ENCODE results near the gene ZNF580.
A peak's percentile ranks its signal among the peaks of the same experiment; 100 is the strongest.

ZNF580 gene

GRCh38 chr19:55640577-55641425, at the start of gene ZNF580:
TSS of gene ZNF580 (plus strand) at chr19:55641002. CDS start at chr19:55642509, 1,507 bp downstream.
- peak; percentile 69 for DNase-seq (ENCODE audit: low spot score)

GRCh38 chr19:55591555-55591954, 49.2 kb upstream of the ZNF580 start:
- DNase-seq (ENCODE audit: low spot score) = peak; percentile 49

- no peak for DNase-seq (ENCODE audit: low spot score)
Measured at GRCh38 chr19:55592391-55593090, 48.3 kb upstream of the ZNF580 start.

- DNase-seq (ENCODE audit: low spot score) = no peak
Measured at GRCh38 chr19:55593096-55593772, 47.6 kb upstream of the ZNF580 start.

- DNase-seq (ENCODE audit: low spot score) = no peak
Measured at GRCh38 chr19:55594996-55595545, 45.7 kb upstream of the ZNF580 start.

- no peak for DNase-seq (ENCODE audit: low spot score)
Measured at GRCh38 chr19:55596304-55596703, 44.5 kb upstream of the ZNF580 start.

- DNase-seq (ENCODE audit: low spot score) = no peak
Measured at GRCh38 chr19:55597501-55597921, 43.3 kb upstream of the ZNF580 start.

GRCh38 chr19:55598034-55598433, 42.8 kb upstream of the ZNF580 start:
- DNase-seq (ENCODE audit: low spot score) = no peak

- DNase-seq (ENCODE audit: low spot score) = peak; percentile 95
Measured at GRCh38 chr19:55598719-55599467, 41.9 kb upstream of the ZNF580 start.

GRCh38 chr19:55599468-55599841, 41.3 kb upstream of the ZNF580 start, which contains the start of gene FIZ1:
TSS of gene FIZ1 (minus strand) at chr19:55599517. CDS start at chr19:55597865, 1,652 bp downstream.
- peak; percentile 99 for DNase-seq (ENCODE audit: low spot score)

GRCh38 chr19:55599842-55600661, 40.8 kb upstream of the ZNF580 start, which contains the start of gene ZNF524:
TSS of gene ZNF524 (plus strand) at chr19:55600288. CDS start at chr19:55602113, 1,825 bp downstream.
- DNase-seq (ENCODE audit: low spot score) = peak; percentile 96

GRCh38 chr19:55600662-55601028, 40.2 kb upstream of the ZNF580 start:
- DNase-seq (ENCODE audit: low spot score) = no peak

GRCh38 chr19:55601084-55601483, 39.7 kb upstream of the ZNF580 start:
- no peak for DNase-seq (ENCODE audit: low spot score)

GRCh38 chr19:55602104-55603001, 38.4 kb upstream of the ZNF580 start:
- no peak for DNase-seq (ENCODE audit: low spot score)

- DNase-seq (ENCODE audit: low spot score) = no peak
Measured at GRCh38 chr19:55603115-55603514, 37.7 kb upstream of the ZNF580 start.

GRCh38 chr19:55603581-55604292, 37.1 kb upstream of the ZNF580 start:
- no peak for DNase-seq (ENCODE audit: low spot score)

- DNase-seq (ENCODE audit: low spot score) = peak; percentile 97
Measured at GRCh38 chr19:55605207-55605636, 35.6 kb upstream of the ZNF580 start.

GRCh38 chr19:55605637-55606470, 34.9 kb upstream of the ZNF580 start, which contains the start of gene ZNF865:
TSS of gene ZNF865 (plus strand) at chr19:55605647. CDS start at chr19:55613619, 7,972 bp downstream.
- peak; percentile 95 for DNase-seq (ENCODE audit: low spot score)

All from cerebellar cortex (tissue), 1 donor.